ENCODE measurements around the gene CACNB1. TPM values are rescaled to one million over a fixed set of nuclear protein-coding genes. Genes with fewer than 3 reads are reported as not detected.
"Not testable (repeated sequence)": the region's sequence is repeated elsewhere in the genome, so short reads cannot be mapped to it uniquely, and the experiment has no call there.

CACNB1 gene
- total RNA-seq, 1 donor from 2014 or later = 147 TPM

DNA sequence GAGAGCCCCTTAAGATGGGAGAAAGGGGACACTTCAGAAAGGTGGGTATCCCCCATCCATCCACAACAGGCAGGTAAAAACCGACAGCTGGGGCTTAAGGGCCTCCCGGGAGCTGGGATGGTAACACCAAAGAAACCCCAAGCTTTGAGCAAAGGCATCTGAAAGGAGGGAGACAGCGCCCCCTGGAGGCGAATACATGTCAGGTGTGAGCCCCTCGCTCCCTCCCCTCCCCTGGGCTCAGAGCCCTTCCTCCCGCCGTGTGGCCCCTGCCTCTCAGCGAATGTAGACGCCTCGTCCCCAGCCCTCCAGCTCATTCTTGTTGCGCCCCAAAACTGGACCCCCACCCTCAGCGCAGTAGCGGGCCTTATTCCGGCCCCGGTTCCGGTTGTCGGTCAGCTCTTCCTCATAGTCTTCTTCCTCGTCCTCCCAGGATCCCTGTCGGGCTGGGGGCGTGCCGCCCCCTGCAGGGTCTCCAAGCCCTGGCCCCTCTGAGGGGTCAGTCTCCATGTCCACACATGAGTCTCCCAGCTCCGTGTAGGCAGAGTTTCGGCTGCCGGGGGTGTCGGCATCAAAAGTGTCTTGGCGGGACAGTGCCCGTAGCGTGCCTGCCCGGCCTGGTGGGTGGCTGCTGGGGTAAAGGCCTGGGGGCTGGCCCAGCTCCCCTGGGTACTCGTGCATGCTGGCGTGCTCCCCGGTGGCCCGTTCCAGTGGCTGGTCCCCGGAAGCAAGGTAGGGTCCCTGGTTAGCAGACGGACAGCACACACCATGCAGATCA lies 22.4 kb downstream of the CACNB1 start:
- DNase-seq = peak; percentile 88

DNA sequence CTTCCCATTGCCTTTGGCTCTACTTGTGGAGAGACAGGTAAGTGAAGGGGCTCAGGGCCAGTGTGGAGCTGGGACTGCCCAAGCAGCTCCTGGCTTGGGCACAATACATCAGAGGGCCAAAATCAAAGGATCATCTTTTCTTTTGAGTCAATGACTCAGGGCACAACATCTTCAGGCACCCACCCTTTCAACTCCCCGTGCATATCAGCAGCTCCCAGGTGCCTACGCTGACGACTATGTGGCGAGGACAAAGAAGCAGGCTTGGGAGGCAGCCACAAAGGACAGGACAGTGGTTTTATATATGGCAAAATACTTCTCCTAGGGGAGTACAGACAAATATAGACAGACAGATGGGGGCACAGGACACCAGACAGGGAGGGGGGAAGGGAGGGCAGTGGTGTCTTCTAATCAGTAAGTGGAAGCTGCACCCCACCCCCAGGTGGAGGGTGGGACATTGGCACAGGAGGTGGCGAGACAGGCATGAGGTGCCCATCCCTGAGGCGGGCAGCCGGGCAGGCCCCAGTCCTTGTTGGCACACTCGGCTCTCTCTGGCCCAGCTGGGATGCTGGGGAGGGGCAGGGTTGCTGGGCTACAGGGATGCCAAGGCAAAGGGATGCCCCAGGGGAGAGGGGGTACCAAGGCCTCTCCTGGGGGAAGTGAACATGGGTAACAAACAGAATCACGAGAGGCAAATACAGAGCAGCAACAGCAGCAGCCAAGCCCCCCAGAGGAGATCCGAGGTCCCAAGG lies 23.8 kb downstream of the CACNB1 start:
- no peak for DNase-seq

DNA sequence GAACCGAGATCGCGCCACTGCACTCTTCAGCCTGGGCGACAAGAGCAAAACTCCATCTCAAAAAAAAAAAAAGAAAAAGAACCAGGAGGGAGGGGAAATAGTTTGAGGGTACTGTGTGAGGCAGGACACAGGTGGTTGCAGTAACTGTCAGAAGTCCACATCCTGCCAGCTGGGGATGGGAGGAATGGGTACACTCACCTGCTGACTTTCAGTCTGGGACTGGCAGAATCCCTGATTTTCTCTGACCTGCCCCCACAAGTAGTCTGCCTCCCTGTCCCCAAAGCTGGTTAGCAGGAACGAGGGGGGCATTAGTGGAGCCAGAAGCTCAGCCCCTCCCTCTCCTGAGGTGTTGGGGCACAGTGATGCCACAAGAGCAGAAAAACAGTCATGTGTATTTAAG lies 24.4 kb downstream of the CACNB1 start:
- DNase-seq = no peak

DNA sequence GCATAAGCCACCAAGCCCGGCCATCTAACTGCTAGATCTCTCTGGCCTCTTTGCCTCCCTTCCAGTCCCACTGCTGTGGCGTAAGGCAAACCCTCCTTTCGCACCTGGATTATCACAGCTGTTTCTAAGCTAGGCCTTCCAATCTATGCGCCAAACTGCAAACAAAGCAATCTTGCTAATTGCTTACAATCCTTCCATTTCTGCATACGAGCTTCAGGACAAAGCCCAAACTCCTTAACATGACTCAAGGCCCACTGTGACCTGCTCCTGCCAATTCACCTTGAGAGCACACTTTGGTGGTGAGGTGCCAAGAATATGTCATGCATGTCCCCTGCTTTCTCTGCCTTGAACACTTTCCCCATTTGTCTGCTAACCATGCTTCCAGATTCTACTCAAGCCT lies 25.5 kb downstream of the CACNB1 start:
- DNase-seq = no peak

DNA sequence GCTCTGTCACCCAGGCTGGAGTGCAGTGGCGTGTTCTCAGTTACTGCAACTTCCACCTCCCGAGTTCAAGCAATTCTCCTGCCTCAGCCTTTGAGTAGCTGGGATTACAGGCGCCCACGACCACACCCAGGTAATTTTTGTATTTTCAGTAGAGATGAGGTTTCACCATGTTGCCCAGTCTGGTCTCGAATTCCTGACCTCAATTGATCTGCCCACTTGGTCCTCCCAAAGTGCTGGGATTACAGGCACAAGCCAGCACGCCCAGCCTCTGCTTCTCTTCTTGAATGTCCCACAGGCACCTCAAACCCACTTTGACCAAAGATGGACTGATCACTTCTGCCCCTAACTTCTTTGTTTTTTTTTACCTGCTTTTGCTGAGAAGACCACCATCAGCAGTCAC lies 26.9 kb downstream of the CACNB1 start:
- no peak for DNase-seq

DNA sequence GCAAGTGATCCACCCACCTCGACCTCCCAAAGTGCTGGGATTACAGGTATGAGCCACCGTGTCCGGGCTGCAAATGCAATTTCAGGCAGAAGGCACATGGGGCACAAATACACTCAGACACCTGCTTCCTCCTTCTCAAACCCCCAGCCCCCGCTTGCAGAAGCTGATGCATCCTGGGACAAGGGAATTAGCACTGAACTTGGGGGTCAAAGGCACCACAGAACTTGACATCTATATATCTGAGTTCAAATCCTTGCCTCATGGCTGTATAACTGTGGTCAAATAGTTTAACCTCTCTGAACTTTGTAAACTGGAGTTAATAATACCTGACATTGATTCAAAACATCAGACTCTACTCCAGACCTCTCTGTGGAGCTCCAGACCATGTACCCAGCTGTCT lies 27.4 kb downstream of the CACNB1 start:
- no peak for DNase-seq

DNA sequence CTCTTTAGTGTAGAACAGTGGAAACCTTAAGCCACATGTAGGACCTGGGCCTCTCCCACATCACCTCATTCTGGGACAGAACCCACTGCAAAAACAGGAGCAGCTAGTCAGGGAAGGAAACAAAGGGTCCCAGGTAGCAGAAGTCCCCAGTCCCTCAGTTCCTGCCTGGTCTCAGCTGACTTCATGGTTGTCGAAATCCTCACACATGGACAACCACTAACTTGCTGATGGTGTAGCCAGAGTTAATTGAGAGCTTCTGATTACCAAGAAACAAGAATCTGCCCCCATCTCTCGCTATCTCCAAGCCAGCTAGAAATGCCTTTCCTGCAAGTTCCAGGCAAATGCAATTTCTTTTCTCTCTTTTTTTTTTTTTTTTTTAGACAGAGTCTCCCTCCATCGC lies 28.0 kb downstream of the CACNB1 start:
- DNase-seq = no peak

DNA sequence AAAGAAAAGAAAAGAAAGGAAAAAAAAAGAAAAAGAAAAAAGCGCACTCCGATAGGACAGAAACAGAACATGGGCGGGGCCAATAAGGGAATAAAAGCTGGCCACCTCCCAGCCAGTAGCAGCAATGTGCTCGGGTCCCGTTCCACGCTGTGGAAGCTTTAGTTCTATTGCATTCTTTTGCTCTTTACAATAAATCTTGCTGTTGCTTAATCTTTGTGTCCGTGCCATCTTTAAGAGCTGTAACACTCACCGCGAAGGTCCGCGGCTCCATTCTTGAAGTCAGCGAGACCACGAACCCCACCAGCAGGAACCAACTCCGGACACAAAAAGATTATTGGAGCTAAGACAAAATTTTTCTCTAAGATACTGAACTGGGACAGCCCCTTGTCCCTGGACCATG lies 28.4 kb downstream of the CACNB1 start:
- DNase-seq = no peak

DNA sequence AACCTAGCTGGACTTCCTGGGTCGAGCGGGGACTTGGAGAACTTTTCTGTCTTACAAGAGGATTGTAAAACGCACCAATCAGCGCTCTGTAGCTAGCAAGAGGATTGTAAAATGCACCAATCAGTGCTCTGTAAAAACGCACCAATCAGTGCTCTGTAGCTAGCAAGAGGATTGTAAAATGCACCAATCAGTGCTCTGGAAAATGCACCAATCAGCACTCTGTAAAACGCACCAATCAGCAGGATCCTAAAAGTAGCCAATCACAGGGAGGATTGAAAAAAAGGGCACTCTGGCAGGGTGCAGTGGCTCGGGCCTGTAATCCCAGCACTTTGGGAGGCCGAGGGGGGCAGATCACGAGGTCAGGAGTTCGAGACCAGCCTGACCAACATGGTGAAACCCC lies 29.0 kb downstream of the CACNB1 start:
- DNase-seq = not testable (repeated sequence)

DNA sequence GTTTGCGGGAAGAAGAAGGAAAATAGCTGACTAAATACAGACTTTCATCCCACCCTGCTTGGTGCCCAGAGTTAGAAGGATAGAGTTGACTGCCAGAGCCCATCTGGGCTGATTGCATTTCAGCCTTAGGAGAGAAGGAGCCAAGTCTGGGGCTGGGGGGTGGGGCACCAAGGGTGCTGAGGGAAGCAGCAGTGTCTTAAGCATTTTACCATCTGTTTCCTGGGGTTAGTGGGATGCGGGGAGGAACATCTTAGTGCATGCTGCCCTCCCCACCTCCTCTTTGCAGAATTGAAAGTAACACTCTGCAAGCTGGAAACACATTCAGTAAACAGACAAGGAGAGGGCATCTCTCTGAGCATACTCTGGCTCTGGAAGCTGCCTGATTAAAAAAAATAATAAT lies 30.0 kb downstream of the CACNB1 start:
- no peak for DNase-seq

DNA sequence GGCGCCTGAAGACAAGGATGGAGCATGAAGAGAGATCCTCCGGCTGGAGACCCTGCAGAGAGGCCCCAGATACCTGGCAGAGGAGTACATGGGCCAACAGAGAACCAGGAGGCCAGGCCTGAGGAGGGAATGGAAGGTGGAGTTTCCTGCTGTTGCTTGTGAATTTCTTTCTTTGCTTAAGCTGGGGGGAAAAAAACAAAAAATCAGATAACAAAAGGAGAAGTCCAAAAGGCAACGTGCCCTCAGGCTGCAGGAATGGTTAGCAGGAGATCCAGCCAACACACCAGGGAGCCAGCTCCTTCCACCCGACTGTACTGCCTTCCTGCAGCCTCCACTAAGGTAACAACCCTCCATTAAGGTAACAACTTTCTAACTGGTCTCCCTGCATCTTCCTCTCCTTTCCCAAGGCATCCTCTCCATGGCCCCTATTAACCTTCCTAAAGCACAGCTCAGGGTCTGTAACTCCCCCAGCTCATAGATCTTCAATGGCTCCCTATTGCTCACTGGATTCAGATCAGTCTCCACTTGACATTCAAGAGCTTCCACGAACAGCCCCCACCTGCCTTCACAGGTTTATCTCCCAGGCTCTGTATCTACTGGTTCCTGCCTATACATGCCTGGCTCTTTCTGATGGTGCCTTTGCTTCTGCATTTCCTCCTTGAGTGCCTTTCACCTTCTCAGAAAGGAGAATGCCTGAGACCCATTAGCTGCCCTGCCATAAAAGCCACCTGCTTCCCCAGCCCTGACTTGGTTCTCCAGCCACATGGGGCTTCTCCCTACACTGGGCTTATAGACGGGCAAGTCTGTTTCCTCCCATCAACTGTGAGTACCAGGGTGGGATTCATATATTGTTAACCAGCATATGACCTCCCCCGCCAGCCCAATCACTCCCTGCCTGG lies 30.8 kb downstream of the CACNB1 start:
- no peak for DNase-seq

DNA sequence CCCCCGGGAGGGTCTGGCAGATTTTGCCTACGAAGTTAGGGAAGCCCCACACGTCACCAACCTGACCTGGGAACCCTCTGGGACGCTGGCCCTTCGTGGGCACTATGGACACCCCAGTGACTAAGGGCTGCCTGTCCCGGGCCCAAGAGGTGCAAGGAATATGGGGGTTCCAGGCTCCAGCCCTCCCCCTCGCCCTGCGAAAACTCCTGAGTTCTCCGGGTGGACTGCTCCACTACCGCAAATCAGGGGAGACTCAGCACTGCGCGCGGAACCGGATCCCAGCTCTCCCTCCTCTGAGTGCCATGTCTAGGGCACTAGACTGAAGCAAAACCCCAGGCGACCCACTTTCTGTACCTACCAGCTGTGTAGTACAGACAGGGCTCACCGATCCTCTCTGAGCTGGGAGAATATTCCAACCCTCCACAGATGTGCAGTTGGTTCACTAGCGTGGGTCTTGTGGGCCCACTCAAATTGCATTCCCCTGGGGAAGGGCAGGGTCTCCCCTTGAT lies 31.6 kb downstream of the CACNB1 start, which contains the start of gene ARL5C:
TSS of gene ARL5C (minus strand) at position 321 of the 509 bp plus-strand sequence. CDS start 401 bp downstream, outside the sequence.
- no peak for DNase-seq

DNA sequence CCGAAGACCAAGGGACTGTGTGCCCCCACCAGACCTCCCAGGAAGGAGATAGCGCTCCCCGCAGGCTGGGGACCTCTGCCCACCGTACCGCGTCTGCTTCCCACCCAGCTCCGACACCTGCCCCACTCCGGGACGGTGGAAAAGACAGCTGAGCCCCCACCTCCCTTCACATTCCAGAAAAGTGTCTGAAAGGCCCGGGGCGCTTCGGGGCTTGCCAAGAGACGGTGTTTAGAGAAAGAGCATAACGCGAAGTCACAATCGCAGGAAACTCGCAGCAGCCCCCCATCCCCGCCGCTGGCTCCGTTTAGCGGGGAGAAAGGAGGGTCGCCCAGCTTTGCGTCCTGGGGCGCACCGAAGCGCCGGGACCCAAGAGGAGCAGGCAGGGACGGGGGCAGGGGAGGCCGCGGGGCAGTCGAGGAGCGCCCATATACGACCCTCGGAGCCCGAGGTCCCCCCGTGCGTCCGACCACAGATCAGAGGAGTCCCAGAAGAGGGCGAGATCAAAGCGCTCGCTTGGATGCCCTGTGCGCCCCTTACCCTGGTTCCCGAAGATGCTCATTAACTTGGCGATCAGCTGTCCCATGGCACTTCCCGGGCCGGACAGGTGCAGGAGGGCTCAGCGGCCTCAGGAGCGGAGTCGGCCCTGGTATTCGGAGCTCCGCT lies 32.2 kb downstream of the CACNB1 start:
- no peak for DNase-seq

DNA sequence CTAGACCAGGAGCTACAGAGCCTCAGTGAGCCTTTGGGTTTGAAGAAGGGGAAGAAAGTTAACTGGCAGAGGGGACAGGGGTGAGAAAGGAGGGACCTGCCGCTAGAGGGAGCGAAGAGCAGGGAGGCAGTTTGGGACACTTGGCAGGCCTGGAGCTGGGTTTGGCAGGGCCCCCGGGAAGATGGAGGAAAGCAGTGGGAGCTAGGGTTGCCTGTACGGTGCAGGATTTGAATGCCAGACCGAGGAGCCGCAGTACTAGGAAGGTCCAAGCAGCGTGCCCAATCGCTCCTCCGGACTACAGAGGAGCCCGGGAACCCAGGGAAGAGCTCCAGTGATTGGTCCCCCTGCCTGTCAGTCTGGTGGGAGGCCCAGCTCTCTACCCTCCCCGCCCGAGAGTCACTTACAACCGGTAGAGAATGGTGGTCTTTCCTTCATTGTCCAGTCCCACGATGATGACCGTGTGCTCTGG lies 32.8 kb downstream of the CACNB1 start:
- DNase-seq = peak; percentile 93

DNA sequence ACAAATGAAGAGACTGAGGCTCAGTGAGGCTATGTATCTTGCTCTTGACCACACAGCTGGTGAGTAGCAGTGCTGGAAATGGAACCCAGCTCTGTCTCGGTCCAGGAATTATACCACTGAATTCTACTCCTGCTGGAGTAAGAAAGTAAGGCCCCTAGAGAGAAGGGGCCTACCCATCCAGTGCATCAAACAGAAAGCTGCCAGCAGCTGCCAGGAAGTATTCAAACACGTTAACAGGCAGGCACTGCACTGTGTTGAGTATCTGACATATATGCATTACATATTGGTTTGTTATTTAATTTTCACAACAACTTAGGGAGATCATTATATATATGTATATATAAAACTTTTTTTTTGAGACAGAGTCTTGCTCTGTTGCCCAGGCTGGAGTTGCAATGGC lies 35.5 kb downstream of the CACNB1 start:
- DNase-seq = no peak

DNA sequence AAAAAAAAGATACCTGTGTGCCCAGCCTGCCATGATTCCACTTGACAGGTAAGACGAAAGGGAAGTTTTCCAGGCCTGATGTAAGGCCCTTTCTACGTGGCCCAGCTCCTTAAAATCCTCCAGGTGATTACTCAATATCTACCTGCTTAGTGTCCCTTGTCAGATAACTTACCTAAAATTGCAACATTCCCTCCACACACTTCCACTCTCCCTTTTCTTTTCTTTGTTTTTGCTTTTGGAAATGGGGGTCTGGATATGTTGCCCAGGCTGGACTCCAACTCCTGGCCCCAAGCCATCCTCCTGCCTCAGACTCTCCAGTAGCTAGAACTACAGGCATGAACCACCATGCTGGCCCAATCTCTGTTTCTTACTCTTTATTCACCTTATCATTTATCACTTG lies 38.8 kb downstream of the CACNB1 start:
- no peak for DNase-seq

DNA sequence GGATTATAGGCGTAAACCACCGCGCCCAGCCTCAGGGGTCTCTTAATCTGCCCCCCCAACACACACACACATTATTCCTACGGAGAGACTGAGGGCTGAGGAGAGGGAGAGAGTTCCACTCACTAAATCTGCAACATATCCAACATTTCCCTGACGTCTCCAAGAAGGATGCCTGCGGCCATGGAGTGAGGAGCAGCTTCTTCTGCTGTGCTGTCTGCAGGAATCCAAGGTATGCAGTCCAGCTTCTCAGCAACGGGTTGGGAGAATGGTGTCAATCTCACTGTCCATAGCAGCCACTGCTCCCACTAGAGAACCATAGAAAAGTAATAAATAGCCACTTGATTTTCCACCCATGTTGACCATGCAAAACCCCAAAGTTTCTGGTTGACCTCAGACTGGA lies 41.0 kb downstream of the CACNB1 start:
- DNase-seq = no peak

DNA sequence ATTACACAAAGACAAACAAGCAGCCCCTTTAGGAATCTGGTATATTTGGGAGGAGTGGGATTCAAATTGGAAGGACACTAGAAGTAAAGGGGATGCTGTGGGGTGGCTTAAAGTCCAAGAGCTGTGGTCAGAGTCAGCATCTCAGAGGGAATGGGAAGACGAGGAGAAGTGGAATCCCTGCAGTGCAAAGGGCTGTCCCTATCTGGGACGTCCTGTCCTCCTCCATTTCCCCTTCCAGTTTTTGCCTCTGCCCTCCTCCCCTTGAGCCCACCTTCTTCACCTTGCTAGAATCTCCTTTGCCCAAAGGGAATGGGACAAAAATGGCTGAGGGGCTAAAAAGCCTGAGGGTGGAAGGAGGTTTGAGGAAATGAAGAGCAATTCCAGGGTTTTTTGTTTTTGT lies 41.8 kb downstream of the CACNB1 start:
- no peak for DNase-seq

DNA sequence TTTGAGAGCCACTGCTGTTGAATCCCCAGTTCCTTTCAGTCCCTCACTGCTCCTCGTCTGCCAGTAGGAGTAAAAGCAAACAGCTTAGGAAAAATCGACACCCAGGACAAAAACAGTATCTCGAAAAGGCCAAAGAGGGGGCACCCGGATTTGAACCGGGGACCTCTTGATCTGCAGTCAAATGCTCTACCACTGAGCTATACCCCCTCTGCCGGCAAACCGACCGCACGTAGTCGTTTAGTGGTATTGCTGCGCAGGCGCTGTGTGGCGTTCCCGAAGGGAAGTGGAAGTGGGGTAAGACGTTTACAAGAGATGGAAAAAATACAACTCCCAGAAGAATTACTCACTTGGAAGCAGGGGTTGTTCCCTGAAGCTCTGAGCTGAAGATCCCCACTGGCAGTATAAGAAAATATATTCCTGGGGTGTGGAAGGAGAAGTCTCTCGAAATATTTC lies 43.8 kb downstream of the CACNB1 start:
- DNase-seq = peak; percentile 97

DNA sequence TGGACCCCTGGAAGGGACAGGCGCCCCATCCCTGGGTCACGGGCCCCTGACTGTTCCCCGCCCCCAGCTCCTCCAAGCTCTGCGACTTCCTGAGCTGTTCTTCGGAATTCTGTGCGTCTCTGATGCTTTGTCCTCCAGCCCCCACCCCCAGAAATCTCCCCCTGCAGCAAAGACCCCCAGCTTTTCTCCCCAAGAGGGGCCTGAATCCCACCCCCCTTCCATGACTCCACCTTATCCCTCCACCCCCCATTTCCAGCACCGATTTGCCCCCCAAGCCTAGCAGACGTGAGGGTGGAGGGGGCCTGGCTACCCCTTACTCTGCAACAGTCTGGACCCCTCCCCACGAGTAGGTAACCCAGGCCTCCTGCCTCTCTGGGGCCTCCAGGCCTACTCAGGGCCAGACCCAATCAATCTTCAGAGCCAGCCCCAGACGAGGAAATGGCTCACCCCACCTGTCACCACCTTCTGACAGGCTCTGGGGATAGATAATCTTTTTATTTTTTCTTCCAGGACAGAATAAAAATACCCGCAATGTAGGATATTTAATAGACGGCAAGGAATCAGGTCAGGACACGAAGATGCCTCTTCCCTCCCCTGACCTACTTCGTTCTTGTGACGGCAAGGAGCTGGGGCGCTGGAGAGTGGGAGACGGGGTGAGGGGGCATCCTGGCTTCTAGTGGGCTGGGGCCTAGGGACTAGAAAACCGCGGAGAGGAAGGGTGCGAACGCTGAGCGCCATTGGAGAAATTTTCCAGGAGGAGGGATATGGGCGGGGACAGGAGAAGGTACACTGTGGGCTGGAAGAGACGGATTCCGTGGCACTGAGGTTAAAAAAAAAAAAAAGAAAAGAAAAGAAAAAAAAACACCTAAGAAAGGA lies 45.3 kb downstream of the CACNB1 start:
- no peak for DNase-seq
